ENCODE results near the gene SLC12A6. TPM values are rescaled to one million over a fixed set of nuclear protein-coding genes. Genes with fewer than 3 reads are reported as not detected.

SLC12A6 gene
- total RNA-seq, 1 experiment from 2014 or later: 19.5 TPM

DNA sequence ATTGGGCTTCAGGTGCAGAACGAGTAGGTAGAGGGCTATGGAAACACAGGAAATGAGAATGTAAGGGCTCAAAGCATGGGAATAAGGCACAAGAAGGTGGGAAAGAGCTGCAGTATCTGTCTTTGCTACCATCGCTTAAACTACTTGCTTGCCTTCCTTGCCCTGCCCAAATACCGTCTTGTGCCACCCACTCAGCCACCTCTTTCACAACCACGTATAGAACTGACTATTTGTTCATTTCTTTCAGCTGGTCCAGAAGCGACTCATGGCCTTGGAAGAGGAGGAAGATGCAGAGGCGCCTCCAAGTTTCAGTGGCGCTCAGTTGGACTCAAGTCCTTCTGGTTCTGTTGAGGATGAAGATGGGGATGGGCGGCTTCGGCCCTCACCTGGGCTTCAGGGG, 17.7 kb upstream of the SLC12A6 start:
- Histone ChIP-seq H3K4me3 (ENCODE audit: low read depth in 2 of 2, low read length in 2 of 2) (no peak overlapping the region), H3K4me1 (ENCODE audit: control insufficient read depth, insufficient read depth, low read length) (no peaks in the 10 kb centered on the region), H3K27me3 (ENCODE audit: control insufficient read depth, insufficient read depth, low read length) (no peaks in the 10 kb centered on the region), H3K27ac (ENCODE audit: low read length) (no peak overlapping the region), H3K36me3 (ENCODE audit: control insufficient read depth, insufficient read depth, low read length) (peaks cover 3% of the 10 kb centered on the region; the same call in 1 of the 2 replicates), H3K9me3 (ENCODE audit: control insufficient read depth, insufficient read depth, low read depth, low read length) (no peaks in the 10 kb centered on the region)
- in situ Hi-C loops (cut with HindIII; ENCODE audit: low pct_unique_long_range_greater_than_20kb, low sequenced_read_pairs): no loop called here
- BruUV-seq (replicated peaks): no TSS peak
- ATAC-seq (no peak), DNase-seq (ENCODE audit: low read depth, low spot score) (no peak)
- intact Hi-C loops (cut with micrococcal nuclease; ENCODE audit: unreplicated experiment): no loop called here
- CTCF ChIA-PET: interaction anchor here (0.8 kb wide), 1 partner anchor 12 kb away, joined by 11 read pairs; the partner anchor contains the start of genes NOP10 and NUTM1
- TF ChIP-seq SIN3A (IDR thresholded peaks at IDR 0.05; ENCODE audit: borderline replicate concordance, insufficient read depth, low read depth, low read length): no peak
- TF ChIP-seq, protein P1, sequence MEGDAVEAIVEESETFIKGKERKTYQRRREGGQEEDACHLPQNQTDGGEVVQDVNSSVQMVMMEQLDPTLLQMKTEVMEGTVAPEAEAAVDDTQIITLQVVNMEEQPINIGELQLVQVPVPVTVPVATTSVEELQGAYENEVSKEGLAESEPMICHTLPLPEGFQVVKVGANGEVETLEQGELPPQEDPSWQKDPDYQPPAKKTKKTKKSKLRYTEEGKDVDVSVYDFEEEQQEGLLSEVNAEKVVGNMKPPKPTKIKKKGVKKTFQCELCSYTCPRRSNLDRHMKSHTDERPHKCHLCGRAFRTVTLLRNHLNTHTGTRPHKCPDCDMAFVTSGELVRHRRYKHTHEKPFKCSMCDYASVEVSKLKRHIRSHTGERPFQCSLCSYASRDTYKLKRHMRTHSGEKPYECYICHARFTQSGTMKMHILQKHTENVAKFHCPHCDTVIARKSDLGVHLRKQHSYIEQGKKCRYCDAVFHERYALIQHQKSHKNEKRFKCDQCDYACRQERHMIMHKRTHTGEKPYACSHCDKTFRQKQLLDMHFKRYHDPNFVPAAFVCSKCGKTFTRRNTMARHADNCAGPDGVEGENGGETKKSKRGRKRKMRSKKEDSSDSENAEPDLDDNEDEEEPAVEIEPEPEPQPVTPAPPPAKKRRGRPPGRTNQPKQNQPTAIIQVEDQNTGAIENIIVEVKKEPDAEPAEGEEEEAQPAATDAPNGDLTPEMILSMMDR (IDR thresholded peaks at IDR 0.05): no peak
- TF ChIP-seq, protein P2, sequence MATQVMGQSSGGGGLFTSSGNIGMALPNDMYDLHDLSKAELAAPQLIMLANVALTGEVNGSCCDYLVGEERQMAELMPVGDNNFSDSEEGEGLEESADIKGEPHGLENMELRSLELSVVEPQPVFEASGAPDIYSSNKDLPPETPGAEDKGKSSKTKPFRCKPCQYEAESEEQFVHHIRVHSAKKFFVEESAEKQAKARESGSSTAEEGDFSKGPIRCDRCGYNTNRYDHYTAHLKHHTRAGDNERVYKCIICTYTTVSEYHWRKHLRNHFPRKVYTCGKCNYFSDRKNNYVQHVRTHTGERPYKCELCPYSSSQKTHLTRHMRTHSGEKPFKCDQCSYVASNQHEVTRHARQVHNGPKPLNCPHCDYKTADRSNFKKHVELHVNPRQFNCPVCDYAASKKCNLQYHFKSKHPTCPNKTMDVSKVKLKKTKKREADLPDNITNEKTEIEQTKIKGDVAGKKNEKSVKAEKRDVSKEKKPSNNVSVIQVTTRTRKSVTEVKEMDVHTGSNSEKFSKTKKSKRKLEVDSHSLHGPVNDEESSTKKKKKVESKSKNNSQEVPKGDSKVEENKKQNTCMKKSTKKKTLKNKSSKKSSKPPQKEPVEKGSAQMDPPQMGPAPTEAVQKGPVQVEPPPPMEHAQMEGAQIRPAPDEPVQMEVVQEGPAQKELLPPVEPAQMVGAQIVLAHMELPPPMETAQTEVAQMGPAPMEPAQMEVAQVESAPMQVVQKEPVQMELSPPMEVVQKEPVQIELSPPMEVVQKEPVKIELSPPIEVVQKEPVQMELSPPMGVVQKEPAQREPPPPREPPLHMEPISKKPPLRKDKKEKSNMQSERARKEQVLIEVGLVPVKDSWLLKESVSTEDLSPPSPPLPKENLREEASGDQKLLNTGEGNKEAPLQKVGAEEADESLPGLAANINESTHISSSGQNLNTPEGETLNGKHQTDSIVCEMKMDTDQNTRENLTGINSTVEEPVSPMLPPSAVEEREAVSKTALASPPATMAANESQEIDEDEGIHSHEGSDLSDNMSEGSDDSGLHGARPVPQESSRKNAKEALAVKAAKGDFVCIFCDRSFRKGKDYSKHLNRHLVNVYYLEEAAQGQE (IDR thresholded peaks at IDR 0.05; ENCODE audit: insufficient read depth in 1 of 2, low read depth in 2 of 2, low read length in 1 of 2): no peak
- no peak for TF ChIP-seq POLR2AphosphoS5 (IDR thresholded peaks at IDR 0.05; ENCODE audit: low read depth, low read length)
- no peak for TF ChIP-seq TCF7L2 (IDR thresholded peaks at IDR 0.05; ENCODE audit: low read depth, low read length)
- POLR2A ChIA-PET: no interaction called here

DNA sequence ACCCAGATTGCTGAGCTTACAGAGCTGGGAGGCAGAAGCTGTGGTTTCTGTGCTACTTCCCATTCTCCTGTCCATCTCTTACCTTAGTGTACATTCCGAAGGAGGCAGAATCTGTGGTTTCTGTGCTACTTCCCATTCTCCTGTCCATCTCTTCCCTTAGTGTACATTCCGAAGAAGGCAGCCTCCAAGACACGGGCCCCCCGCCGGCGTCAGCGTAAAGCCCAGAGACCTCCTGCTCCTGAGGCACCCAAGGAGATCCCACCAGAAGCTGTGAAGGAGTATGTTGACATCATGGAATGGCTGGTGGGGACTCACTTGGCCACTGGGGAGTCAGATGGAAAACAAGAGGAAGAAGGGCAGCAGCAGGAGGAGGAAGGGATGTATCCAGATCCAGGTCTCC, 16.7 kb upstream of the SLC12A6 start:
- DNase-seq (ENCODE audit: low read depth, low spot score): no peak
- POLR2A ChIA-PET: interaction anchor here (0.6 kb wide), 1 partner anchor 10 kb away, joined by 5 read pairs; no protein-coding TSS in a partner anchor
- no peak overlapping the region for H3K4me3 ChIP-seq (ENCODE audit: low read depth in 2 of 2, low read length in 2 of 2)
- H3K36me3 ChIP-seq (ENCODE audit: control insufficient read depth, insufficient read depth, low read length): no peaks in the 10 kb centered on the region
- intact Hi-C loops (cut with micrococcal nuclease; ENCODE audit: unreplicated experiment) (no loop called here), in situ Hi-C loops (cut with HindIII; ENCODE audit: low pct_unique_long_range_greater_than_20kb, low sequenced_read_pairs) (no loop called here)
- BruUV-seq (replicated peaks): no TSS peak
- ATAC-seq: no peak
- H3K27me3 ChIP-seq (ENCODE audit: control insufficient read depth, insufficient read depth, low read length): no peaks in the 10 kb centered on the region
- no peak overlapping the region for H3K27ac ChIP-seq (ENCODE audit: low read length)
- TF ChIP-seq POLR2AphosphoS5 (IDR thresholded peaks at IDR 0.05; ENCODE audit: low read depth, low read length) (no peak), TCF7L2 (IDR thresholded peaks at IDR 0.05; ENCODE audit: low read depth, low read length) (no peak), SIN3A (IDR thresholded peaks at IDR 0.05; ENCODE audit: borderline replicate concordance, insufficient read depth, low read depth, low read length) (no peak)
- TF ChIP-seq, protein P2 (IDR thresholded peaks at IDR 0.05; ENCODE audit: insufficient read depth in 1 of 2, low read depth in 2 of 2, low read length in 1 of 2): no peak
- TF ChIP-seq, protein P1 (IDR thresholded peaks at IDR 0.05): no peak
- H3K4me1 ChIP-seq (ENCODE audit: control insufficient read depth, insufficient read depth, low read length): no peaks in the 10 kb centered on the region
- H3K9me3 ChIP-seq (ENCODE audit: control insufficient read depth, insufficient read depth, low read depth, low read length): no peaks in the 10 kb centered on the region
- CTCF ChIA-PET: interaction anchor here (0.8 kb wide), 1 partner anchor 12 kb away, joined by 11 read pairs; the partner anchor contains the start of genes NOP10 and NUTM1

Data from Panc1 (cell line).